PC-3 (cell line): ENCODE data around the gene GPR156.

ENCODE experiments used
- EZH2 ChIP-seq: fragments of 300-600 bp; sonication (generic); IDR thresholded peaks from one replicate; pipeline ENCODE4 v1.6.1; 2017; ENCODE audit warnings: antibody characterized with exemption, mild to moderate bottlenecking, low read length; ENCODE audit not compliant: unreplicated experiment
- EZH2phosphoT487 ChIP-seq: fragments of 300-600 bp; sonication (generic); IDR thresholded peaks from 2 replicates; pipeline ENCODE4 v1.6.1; 2018; ENCODE audit warnings: mild to moderate bottlenecking, antibody characterized with exemption, low read length, borderline replicate concordance
- TF ChIP-seq, protein P1 (sequence below): fragments of 300-600 bp; sonication (generic); conservative IDR thresholded peaks from 2 replicates; pipeline ENCODE4 v1.5.1; 2017; ENCODE audit warnings: antibody characterized with exemption, low read depth, mild to moderate bottlenecking, low read length

DNA sequence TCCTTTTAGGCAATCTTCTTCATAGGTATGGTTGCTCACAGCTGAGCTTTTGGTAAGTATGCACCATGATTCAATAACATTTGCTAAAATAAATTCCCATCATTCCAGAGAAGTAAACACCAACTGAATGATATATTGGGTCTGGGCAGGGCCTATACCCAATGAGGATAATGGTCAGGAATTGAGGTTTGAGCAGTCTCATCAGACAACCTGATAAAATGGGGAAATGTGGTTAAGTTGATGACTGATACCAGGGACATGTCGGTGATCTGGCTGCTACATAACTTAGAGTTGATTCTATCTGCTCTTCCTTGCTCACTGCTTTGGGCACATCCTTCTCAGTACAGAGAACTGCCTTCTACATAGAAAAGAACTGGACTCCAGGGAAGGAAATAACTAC is 92.9 kb downstream of the GPR156 start:
- TF ChIP-seq EZH2phosphoT487 (no peak), EZH2 (no peak)
- TF ChIP-seq, protein P1, sequence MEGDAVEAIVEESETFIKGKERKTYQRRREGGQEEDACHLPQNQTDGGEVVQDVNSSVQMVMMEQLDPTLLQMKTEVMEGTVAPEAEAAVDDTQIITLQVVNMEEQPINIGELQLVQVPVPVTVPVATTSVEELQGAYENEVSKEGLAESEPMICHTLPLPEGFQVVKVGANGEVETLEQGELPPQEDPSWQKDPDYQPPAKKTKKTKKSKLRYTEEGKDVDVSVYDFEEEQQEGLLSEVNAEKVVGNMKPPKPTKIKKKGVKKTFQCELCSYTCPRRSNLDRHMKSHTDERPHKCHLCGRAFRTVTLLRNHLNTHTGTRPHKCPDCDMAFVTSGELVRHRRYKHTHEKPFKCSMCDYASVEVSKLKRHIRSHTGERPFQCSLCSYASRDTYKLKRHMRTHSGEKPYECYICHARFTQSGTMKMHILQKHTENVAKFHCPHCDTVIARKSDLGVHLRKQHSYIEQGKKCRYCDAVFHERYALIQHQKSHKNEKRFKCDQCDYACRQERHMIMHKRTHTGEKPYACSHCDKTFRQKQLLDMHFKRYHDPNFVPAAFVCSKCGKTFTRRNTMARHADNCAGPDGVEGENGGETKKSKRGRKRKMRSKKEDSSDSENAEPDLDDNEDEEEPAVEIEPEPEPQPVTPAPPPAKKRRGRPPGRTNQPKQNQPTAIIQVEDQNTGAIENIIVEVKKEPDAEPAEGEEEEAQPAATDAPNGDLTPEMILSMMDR: no peak
